GM19238 (cell line): ENCODE results near the gene ADH1C.

ENCODE experiments used
- DNase-seq: peaks from one replicate; pipeline ENCODE4 v3.0.0; 2011; ENCODE audit warnings: low spot score; ENCODE audit not compliant: insufficient read length

Gene ADH1C

GRCh38 chr4:99305638-99306400 is 46.7 kb downstream of the ADH1C start:
- no peak for DNase-seq

- DNase-seq: no peak
Observed at GRCh38 chr4:99301376-99302164, 51.0 kb downstream of the ADH1C start.

- no peak for DNase-seq
Observed at GRCh38 chr4:99300934-99301333, 51.6 kb downstream of the ADH1C start.

GRCh38 chr4:99293357-99293756 is 59.2 kb downstream of the ADH1C start:
- DNase-seq: no peak

- DNase-seq: no peak
Observed at GRCh38 chr4:99290848-99291786, 61.4 kb downstream of the ADH1C start, which contains the start of gene ADH1A. ADH1A (minus strand) TSS chr4:99290985; CDS start chr4:99290914, 71 bp downstream.
